GM21786 (cell line): Measurements from ENCODE around the gene FAM89B.

Experiments used
- ATAC-seq: cut with Tn5 transposase; IDR thresholded peaks from one replicate; pipeline ENCODE4 v1.9.1; 2021; ENCODE audit not compliant: unreplicated experiment

FAM89B gene

DNA sequence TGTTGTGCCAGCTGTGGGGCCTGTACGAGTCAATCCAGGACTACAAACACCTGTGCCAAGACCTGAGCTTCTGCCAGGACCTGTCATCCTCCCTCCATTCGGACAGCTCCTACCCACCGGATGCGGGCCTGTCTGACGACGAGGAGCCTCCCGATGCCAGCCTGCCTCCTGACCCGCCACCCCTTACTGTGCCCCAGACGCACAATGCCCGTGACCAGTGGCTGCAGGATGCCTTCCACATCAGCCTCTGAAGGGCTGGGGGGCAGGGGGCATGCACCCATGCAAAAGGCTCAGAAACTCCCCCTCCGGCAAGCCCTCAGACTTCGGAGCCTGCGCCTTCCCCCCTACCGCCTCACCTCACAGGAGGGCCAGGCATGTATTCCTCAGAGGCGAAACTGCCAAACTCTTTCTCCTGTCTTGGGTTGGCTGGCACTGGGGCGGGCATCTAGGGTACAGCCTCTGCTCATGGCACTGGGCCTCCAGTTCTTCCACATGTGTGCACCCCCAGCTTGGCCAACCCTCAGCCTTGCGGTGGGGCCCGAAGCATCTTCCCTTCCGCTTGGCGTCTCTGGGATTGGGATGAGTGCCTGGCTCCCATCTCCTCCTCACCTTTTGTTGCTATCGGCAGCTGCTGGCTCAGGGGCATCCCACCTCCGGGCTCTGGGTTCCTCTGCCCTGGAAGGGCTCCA lies 1.2 kb downstream of the FAM89B start:
- ATAC-seq: no peak

DNA sequence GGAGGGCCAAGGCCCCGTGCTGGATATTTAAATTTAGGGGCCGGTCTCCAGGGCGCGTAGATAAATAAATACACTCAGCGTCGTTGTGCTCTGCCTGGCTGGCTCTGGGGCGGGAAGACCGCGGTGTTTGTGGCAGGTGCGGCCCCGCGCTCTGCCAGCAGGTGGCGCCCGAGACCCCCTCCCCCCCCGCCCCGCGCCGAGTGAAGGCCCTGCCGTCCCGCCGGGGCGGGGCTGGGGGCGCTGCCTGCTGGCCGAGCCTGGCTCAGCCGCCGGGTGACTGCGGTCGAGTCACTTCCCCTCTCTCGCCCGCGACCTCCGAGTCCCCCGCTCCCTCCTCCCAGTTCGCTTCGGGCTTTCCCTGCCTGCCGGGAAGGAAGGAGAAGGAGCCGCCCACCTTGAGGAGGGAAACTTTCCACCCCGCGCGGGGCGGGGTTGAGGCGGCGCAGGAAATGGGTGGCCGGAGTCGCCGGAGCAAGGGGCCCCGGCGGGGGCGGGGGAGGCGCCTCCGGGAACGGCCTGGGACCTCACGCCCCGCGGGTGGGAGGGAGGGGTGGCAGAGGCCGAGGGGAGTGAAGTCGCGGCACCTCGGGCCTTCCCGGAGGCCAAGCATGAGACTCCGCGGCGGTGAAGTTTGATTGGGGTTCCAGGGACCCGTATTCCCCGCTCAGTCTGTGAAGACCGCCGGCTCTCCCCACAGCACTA lies 1.9 kb downstream of the FAM89B start:
- peak; percentile 27 for ATAC-seq

DNA sequence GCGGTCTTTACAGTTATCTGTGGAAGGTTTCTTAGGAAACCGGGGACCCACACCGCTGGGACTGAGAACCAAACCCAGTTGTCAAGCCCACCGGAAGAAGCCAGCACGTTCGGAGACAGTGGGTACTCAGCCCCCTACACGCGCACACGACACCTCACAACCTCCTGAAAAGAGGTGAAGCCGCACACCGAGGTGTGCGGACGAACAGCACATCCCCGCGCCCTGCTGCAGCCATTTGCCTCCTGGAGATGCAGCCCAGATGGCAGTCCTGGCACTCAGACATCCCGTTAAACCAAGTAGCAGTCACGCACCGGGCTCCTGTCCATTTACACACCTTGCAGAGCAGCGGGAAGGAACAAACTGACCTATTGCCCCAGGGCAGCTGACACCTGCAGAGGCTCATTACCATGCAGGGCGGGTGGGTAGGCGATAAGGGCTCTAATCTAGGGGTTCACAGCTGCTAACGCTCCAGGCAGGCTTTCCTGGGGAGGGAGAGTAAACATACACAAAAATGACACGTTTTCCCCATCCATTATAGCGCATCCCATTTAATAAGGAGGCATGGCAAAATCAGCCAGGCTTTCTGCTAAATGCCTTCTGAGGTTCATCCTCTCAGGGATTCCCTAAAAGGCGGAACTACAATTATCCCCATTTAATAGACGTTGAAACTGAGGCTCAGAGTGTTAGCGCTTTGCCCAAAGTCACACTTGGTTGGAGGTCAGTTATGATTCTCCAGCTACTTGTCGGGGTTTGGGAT lies 2.7 kb downstream of the FAM89B start:
- no peak for ATAC-seq

DNA sequence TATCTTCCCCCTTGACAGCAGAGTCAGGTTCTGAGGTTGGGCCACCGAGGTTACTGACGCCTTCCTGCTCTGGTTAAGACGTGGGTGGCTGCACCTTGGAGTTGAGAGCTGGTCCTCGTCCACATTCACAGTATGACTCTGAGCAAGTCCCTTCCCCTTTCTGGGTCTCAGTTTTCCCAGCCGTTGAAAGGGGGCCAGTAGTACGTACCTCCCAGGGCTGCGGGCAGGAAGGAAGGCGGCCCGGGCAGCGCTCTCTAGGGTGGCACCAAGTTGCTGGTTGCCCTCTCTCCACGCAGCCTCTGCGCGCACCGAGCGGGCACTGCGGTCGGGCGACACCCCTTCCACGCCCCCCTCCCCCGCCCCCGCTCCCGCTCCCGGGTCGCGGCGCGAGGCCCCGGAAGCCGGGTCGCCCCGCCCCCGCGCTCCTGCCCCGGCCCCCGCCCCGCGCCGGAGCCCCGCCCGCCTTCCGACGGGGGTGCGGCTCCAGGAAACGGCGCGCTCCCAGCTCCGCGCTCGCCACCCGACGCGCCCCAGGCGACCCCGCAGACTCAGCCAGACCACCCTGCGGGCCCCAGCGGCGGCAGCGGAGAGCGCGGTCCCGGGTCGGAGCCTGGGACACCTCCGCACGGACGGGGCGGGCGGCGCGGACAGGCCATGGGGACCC lies 3.4 kb downstream of the FAM89B start, which contains the start of gene EHBP1L1:
Gene EHBP1L1 (plus strand): TSS at position 486 of the 664 bp plus-strand sequence. CDS start 250 bp downstream, outside the sequence.
- no peak for ATAC-seq

DNA sequence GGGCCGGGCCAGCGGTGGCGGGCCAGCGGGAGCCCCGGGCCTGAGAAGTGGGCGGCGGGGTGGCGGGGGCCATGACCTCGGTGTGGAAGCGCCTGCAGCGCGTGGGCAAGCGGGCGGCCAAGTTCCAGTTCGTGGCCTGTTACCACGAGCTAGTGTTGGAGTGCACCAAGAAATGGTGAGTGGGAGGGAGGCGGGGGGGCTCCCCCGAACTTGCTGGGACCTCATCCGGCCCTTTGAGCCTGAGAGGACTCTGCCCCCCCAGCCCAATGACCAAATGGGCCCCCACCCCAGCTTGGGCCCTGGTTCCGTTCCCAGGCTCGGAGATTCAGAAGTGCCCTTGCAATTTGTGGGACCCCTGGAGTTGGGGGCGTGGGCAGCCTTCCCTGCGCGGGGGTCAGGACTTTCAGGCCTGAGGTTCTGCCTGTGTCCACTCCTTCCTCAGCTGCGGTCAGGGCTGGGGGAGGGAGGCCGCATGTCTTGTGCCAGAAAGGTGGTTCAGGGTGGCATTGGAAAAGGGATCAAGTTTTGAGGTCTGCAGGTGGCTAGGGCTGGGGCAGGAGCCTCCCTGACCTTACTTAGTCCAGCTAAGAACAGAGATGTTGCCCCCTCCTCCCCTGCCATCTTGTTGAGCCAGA lies 4.0 kb downstream of the FAM89B start:
- no peak for ATAC-seq

DNA sequence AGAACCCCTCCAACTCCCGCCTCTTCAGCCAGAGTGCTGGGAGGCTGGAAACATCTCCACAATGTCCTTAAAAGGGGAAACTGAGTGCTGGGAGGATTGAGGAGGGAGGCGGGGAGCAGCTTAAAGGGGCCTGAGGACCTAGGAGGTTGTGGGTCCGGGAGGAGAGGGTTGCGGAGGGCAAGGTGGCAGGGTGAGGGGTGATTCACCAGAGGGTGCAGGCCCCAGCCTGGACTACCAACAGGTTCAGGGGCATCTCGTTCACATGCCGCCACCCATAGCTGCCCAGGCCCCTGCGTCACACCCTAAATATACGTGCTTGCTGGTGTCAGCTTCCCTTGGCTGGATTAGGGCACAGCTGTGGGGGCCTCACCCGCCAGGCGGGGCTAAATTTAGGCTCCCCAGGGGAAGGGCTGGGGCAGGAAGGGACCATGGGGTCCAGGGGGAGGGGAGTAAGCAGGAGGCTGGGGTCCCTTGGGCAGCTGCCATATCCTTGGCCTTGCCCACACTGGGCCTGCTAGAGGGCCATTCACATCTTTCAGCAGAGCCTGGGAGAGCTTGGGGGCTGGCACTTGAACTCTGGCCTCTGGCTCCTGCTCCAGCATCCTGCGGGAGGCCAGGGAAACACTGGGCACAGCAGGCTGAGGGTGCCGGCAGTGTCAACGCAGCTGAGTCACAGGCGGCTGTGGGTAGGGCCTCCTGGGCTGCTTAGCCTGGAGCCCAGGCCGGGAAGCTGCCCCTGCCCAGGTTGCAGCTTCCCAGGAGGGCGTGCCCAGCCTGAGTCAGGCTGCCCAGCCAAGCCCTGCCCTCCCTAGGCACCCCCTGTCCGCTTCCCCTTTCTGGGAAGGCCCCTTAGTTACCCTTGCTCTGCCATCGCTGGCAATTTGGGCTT lies 4.8 kb downstream of the FAM89B start:
- ATAC-seq: no peak

DNA sequence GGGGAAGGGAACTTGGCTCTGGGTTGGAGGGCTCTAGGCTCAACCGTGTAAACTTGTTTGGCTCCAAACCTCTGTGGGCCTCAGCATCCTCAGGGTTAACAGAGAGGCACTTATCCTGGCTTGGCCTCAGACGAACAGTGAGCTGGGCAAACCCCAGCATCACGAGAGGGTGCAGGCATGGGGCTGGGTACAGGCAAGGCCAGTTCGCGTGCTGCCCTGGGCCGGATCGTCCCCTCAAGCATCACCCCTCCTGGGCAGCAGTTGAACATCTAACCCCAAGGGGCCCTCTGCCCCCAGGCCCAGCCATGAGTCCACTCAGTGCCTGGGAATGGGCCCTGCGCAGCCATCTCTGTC lies 5.4 kb downstream of the FAM89B start:
- ATAC-seq: no peak

DNA sequence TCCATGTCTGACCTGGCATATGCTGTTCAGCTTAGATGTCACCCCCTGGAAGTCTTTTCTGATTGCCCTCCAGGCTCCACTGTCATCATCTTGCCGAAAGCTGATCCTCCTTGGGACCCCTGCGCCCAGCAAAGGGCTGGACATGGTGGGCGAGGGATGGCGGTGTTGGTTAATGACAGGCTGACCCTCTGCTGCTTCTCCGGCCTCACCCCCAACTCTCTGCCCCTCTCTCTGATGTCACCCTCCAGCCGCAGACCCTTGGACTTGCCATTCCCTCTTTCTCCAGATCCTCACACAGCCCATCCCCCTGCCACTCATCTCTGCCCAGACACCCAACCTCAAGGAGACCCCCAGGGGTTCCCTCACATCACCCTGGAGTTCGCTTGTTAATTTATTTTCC lies 5.8 kb downstream of the FAM89B start:
- ATAC-seq: no peak

DNA sequence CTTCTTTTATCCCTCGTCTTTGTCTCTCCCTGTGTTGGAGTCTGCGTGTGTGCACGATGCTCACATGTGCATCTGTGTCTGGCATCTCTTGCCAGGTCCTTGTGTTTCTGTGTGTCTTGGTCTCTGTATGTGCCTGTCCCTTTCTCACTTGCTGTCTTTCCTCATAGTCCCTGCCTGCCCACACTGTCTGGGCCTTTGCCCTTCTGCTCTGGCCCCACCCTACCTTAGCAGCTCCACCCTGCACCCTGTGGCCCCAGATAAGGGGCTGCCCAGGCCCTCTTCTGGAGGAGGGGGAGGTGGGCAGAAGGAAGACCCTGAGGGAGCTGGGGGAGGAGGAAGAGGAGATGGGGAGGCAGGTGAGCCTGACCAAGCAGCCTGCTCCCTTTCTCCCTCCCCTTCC lies 6.3 kb downstream of the FAM89B start:
- ATAC-seq: no peak

DNA sequence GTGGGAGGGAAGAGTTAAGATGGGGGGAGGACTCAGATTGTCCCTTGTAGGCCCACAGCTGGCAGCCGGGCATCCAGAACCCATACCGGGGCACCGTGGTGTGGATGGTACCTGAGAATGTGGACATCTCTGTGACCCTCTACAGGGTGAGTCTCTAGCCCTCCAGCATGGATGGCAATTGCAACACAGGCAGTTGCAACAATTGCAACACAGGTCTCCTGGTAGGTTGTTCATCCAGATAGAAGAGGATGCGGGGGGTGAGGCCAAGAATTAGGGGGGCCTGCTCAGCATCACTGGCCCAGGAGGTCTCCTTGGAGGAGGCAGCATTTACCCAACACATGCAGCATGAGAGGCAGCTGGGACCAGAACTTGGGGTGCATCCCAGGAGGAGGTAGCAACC lies 7.0 kb downstream of the FAM89B start:
- no peak for ATAC-seq

DNA sequence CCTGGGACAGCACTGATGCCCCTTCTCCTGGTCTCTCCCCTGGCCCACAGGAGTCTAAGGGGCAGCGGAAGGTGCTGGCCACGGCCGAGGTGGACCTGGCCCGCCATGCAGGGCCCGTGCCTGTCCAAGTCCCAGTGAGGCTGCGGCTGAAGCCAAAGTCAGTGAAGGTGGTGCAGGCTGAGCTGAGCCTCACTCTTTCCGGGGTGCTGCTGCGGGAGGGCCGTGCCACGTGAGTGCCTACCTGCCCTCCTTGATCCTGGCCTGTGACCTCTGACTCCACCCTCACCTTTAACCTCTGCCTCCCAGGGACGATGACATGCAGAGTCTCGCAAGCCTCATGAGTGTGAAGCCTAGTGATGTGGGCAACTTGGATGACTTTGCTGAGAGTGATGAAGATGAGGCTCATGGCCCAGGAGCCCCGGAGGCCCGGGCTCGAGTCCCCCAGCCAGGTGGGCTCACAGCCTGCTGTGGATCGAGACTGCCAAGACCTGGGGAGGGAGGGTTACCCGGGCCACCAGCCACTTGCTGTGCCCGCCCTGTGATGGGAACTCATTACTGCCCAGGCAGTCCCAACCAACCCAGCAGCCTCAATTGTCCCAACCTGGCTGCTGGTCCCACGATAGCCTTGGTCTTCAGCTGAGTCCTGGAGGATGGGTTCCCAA lies 7.8 kb downstream of the FAM89B start:
- no peak for ATAC-seq

DNA sequence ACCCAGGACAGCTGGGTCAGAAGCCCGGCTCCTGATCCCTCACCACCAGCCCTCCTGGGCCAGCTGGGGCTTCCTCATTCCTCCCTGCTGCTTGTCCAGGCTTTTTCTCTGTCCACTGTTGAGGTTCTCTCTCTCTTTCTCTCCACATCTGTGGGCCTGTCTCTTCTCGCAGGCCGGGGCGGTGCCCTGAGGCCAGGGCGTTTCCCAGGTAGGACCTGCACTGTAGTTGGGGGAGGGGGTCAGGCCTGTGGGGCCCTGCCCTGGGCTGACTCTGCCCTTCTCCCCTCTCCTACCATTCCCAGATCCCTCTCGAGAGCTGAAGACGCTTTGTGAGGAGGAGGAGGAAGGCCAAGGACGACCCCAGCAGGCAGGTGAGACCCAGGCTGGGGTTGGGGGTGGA lies 8.4 kb downstream of the FAM89B start:
- ATAC-seq: no peak

DNA sequence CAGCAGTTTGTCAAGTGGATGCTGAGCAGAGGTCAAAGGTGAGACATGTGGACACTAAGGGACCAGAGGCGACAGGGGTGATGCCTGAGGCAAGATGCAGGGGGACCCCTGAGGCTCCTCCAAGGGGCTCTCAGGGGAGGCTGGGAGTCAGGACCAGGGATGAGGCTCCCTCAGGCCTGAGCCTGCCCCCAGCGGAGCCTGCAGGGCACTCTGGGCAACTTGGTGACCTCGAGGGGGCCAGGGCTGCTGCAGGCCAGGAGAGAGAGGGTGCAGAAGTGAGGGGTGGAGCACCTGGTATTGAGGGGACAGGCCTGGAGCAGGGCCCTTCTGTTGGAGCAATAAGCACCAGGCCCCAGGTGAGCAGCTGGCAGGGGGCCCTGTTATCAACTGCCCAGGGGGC lies 9.6 kb downstream of the FAM89B start:
- ATAC-seq: no peak

DNA sequence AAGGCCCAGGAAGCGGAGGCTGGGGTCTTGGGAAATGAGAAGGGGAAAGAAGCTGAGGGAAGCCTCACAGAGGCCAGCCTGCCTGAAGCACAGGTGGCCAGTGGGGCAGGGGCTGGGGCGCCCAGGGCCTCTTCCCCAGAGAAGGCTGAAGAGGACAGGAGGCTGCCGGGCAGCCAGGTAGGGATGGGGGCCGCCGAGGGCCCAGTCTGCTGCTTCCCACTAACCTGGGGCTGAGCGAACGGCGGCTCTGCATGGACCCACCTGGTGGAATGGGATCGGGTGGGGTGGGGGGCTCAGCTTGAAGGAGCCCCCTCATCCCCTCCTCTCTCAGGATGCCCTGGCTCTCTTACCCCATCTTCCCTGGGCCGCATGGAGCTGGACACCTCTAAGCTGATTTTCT lies 11.3 kb downstream of the FAM89B start:
- no peak for ATAC-seq

DNA sequence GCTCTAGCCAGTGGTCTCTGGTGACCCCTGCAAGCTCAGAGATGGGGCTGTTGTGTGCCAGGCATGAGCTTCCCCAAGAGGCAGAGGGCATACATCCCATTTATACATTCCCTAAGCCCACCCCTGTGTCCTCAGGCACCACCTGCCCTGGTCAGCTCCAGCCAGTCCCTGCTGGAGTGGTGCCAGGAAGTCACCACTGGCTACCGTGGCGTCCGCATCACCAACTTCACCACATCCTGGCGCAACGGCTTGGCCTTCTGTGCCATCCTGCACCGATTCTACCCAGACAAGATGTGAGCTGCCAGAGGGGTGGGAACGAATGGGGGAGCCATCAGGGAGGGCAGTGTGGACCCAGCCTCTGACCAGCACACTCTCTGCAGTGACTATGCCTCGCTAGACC lies 11.8 kb downstream of the FAM89B start:
- no peak for ATAC-seq

DNA sequence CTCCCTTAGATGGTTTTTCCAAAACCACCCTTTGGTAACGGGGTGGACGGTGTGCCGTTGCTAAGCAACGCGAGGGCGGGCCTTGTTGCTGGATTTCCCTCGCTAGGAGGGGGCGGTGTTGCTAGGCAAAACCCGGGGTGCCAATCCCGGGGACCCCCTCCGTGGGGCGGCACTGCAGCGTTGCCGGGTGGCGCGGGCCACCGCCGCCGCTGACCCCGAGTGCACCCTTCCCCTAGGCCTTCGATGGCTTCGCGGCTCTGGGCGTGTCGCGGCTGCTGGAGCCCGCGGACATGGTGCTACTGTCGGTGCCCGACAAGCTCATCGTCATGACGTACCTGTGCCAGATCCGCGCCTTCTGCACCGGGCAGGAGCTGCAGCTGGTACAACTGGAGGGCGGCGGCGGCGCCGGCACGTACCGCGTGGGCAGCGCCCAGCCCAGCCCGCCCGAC lies 12.4 kb downstream of the FAM89B start:
- no peak for ATAC-seq

DNA sequence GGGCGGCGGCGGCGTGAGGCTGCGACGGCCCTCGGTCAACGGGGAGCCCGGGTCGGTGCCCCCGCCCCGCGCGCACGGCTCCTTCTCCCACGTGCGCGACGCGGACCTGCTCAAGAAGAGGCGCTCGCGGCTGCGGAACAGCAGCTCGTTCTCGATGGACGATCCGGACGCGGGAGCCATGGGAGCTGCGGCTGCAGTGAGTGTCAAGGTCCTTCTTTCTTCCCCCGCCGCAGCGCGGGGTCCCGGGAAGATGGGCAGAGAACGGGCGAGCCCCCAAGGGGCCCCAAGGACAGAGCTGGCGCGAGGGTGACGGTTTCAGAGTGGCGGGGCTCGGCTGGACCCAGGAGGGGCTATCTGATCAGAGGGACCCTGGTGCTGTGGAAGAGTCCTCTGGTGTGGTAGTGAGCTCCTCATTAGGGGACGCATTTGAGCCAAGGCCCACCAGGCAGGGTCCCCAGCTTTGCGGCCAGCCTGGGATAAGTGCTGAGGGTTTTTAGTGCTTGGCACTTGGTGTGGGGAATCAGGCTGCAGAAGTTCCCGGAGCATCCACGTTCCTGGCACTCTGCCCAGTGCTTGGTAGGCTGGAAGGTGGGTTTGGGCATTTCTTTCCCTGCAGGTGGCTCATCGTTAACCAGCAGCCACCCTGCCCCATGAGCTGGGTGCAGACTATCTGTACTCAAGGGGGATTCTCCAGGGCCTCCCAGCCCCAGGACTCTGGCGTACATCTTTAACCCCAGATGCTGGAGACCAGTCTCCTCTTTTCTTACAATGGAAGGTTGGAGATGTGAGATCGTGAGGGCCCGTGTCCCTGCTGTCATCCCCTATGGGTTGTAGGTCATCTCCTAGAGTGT lies 13.3 kb downstream of the FAM89B start:
- ATAC-seq: no peak

DNA sequence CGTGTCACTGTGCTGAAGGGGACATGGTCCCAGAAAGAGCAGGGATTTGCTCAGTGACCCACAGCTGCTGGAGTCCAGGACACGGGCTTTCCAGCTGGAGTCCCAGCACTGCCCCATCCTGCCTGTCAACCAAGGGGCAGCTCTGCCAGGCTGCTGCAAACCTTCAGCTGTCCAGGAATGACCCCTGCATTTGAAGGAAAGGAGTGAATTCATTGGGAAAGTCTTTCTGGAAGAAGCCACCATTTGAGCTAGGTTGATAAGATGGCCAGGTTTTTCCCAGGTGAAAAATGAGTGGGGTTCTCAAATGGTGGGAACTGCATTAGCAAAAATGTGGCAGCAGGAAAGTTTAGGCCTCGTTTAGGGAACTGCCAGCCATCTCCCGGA lies 13.9 kb downstream of the FAM89B start:
- ATAC-seq: no peak

DNA sequence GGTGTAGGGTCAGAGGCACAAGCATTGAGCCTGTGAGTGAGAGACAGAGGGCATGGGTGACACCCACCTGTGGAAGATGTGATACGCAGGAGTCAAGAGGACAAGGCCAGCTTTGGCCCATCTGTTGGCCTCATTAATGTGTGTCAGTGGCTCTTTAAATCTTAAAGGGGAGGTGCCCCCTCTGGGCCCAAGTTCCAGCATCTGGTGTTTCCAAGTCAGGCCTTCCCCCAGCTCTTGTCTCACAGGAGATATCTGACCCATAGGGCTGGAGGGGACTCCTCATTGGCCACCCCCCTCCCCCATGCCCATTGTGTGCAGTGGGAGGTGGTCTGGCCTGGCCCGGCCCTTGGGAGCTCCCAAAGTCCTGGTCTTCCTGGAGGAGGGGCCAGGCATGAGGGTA lies 14.3 kb downstream of the FAM89B start:
- ATAC-seq: no peak
